ENCODE data around the gene TTC39B.

The TTC39B gene

DNA sequence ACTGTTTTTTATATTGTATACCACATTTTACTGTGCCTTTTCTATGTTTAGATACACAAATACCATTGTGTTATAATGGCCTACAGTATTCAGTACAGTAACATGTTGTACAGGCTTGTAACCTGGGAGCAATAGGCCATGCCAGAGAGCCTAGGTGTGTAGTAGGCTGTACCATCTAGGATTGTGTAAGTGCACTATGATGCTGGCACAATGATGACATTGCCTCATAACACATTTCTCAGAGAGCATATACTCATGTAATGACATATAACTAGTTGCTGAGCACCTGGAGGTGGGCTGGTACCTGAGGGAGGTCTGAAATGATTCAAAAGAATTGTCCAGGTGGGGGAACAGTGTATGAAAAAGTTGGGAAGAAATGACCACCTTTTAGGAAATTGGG is 13.9 kb downstream of the TTC39B start:
- H3K27me3 Mint-ChIP-seq, result no peaks in the 10 kb centered on the region
- H3K4me3 Mint-ChIP-seq, result no peak overlapping the region
- H3K27ac Mint-ChIP-seq, result no peak overlapping the region
- H3K36me3 Mint-ChIP-seq, result peaks cover 2% of the 10 kb centered on the region
- DNase-seq (ENCODE audit: low spot score in 2 of 2), result no peak
- no peaks in the 10 kb centered on the region for H3K9me3 Mint-ChIP-seq
- H3K4me1 Mint-ChIP-seq, result peaks cover 10% of the 10 kb centered on the region
- ATAC-seq (ENCODE audit: low read depth), result no peak

- Mint-ChIP-seq H3K4me3 (no peak overlapping the region), H3K9me3 (no peaks in the 10 kb centered on the region), H3K36me3 (peaks cover 2% of the 10 kb centered on the region), H3K4me1 (peaks cover 11% of the 10 kb centered on the region), H3K27me3 (no peaks in the 10 kb centered on the region), H3K27ac (no peak overlapping the region)
- ATAC-seq (ENCODE audit: low read depth) (no peak), DNase-seq (ENCODE audit: low spot score in 2 of 2) (no peak)
Measured at GRCh38 chr9:15289603-15290002, 17.4 kb downstream of the TTC39B start.

- peaks cover 2% of the 10 kb centered on the region for H3K27me3 Mint-ChIP-seq
- no peaks in the 10 kb centered on the region for H3K9me3 Mint-ChIP-seq
- no peak for DNase-seq (ENCODE audit: low spot score in 2 of 2)
- ATAC-seq (ENCODE audit: low read depth), result no peak
- H3K27ac Mint-ChIP-seq, result no peak overlapping the region
- peaks cover 2% of the 10 kb centered on the region for H3K36me3 Mint-ChIP-seq
- peaks cover 9% of the 10 kb centered on the region for H3K4me1 Mint-ChIP-seq
- H3K4me3 Mint-ChIP-seq, result no peak overlapping the region
Measured at GRCh38 chr9:15287309-15287708, 19.7 kb downstream of the TTC39B start.

- Mint-ChIP-seq H3K27me3 (peaks cover 2% of the 10 kb centered on the region), H3K27ac (no peak overlapping the region), H3K4me1 (peaks cover 9% of the 10 kb centered on the region), H3K36me3 (peaks cover 1% of the 10 kb centered on the region), H3K4me3 (no peak overlapping the region), H3K9me3 (no peaks in the 10 kb centered on the region)
- ATAC-seq (ENCODE audit: low read depth) (no peak), DNase-seq (ENCODE audit: low spot score in 2 of 2) (no peak)
Measured at GRCh38 chr9:15286161-15286821, 20.7 kb downstream of the TTC39B start.

- ATAC-seq (ENCODE audit: low read depth), result no peak
- H3K27ac Mint-ChIP-seq, result peak overlapping the region; percentile 0
- H3K4me3 Mint-ChIP-seq, result no peak overlapping the region
- H3K4me1 Mint-ChIP-seq, result peaks cover 9% of the 10 kb centered on the region
- peaks cover 2% of the 10 kb centered on the region for H3K27me3 Mint-ChIP-seq
- DNase-seq (ENCODE audit: low spot score in 2 of 2), result no peak
- no peaks in the 10 kb centered on the region for H3K9me3 Mint-ChIP-seq
- no peaks in the 10 kb centered on the region for H3K36me3 Mint-ChIP-seq
Measured at GRCh38 chr9:15282567-15283285, 24.3 kb downstream of the TTC39B start.

DNA sequence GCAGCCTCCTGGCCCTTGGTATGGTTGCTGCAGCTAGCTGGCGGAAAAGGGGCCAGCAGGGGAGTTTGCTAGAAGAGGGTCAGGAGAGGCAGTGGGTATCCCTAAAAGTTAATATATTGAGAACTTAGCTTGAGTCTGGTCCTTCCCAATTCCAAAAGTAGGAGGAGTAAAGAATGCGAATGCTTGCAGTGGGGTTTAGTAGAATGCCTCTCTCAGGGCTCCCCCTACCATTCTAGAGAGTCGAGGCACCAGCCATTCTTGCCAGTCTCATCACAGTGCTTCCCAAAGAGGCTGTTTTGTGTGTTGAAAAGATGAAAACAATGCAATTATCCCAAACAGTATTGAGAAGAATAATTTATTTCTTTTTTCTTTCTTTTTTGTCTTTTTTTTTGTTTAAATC is 26.4 kb downstream of the TTC39B start:
- no peak overlapping the region for H3K27ac Mint-ChIP-seq
- peaks cover 2% of the 10 kb centered on the region for H3K27me3 Mint-ChIP-seq
- no peaks in the 10 kb centered on the region for H3K36me3 Mint-ChIP-seq
- H3K4me1 Mint-ChIP-seq, result no peaks in the 10 kb centered on the region
- no peaks in the 10 kb centered on the region for H3K9me3 Mint-ChIP-seq
- no peak overlapping the region for H3K4me3 Mint-ChIP-seq
- DNase-seq (ENCODE audit: low spot score in 2 of 2) (no peak), ATAC-seq (ENCODE audit: low read depth) (no peak)

DNA sequence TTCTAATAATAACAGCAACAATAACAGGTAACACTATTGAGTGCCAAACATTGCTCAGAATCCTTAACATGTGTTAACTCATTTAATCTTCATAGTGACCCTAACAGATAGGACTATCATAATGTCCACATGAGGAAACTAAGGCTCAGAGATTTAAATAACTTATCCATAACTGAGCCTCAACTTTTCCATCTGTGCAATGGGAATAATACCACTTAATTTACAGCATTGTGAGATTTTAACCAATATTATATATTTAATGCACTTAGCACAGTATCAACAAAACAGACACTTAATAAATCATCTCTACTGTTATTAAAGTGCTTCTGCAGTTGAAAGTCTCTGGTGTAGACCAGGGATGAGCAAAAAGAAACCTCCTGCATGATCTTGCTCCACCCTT is 28.2 kb downstream of the TTC39B start:
- H3K4me3 Mint-ChIP-seq, result no peak overlapping the region
- no peaks in the 10 kb centered on the region for H3K36me3 Mint-ChIP-seq
- ATAC-seq (ENCODE audit: low read depth), result no peak
- no peaks in the 10 kb centered on the region for H3K4me1 Mint-ChIP-seq
- no peak for DNase-seq (ENCODE audit: low spot score in 2 of 2)
- no peaks in the 10 kb centered on the region for H3K9me3 Mint-ChIP-seq
- peaks cover 2% of the 10 kb centered on the region for H3K27me3 Mint-ChIP-seq
- H3K27ac Mint-ChIP-seq, result no peak overlapping the region

DNA sequence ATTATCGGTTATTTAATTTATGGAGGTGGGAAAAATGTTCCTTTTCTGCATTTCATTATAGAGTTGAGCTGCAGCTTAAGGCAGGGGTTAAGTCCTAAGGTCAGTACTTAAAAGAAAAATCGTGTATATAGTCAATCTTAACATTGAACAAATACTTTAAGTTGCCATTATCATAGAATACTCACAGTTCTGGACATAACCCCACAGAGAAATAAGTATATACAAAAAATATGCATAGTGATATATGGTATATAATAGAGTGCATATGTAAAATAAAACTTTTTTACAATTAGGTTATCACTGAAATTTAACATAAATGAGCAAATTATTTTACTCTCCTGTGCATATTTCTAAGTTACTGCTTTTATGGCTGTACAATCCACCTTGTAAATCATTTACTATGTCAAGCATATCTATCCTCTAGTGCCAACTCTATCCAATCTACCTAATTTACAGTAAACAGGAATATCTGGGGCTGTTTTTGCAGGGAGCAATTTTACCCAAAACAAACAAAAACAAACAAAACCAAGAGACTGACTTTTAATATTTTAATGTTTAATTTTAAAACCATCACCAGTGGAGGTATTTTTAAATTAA is 28.8 kb downstream of the TTC39B start:
- H3K9me3 Mint-ChIP-seq, result no peaks in the 10 kb centered on the region
- peaks cover 2% of the 10 kb centered on the region for H3K27me3 Mint-ChIP-seq
- no peaks in the 10 kb centered on the region for H3K36me3 Mint-ChIP-seq
- no peak overlapping the region for H3K27ac Mint-ChIP-seq
- no peak overlapping the region for H3K4me3 Mint-ChIP-seq
- DNase-seq (ENCODE audit: low spot score in 2 of 2) (no peak), ATAC-seq (ENCODE audit: low read depth) (no peak)
- H3K4me1 Mint-ChIP-seq, result no peaks in the 10 kb centered on the region

GRCh38 chr9:15277400-15278090 is 29.5 kb downstream of the TTC39B start:
- H3K27ac Mint-ChIP-seq, result no peak overlapping the region
- no peaks in the 10 kb centered on the region for H3K4me1 Mint-ChIP-seq
- DNase-seq (ENCODE audit: low spot score in 2 of 2) (peak in 1 of 2 donors; percentile 14), ATAC-seq (ENCODE audit: low read depth) (peak; percentile 56)
- no peaks in the 10 kb centered on the region for H3K9me3 Mint-ChIP-seq
- H3K4me3 Mint-ChIP-seq, result no peak overlapping the region
- H3K27me3 Mint-ChIP-seq, result no peaks in the 10 kb centered on the region
- no peaks in the 10 kb centered on the region for H3K36me3 Mint-ChIP-seq

GRCh38 chr9:15276328-15276938 is 30.6 kb downstream of the TTC39B start:
- no peaks in the 10 kb centered on the region for H3K4me1 Mint-ChIP-seq
- ATAC-seq (ENCODE audit: low read depth) (no peak), DNase-seq (ENCODE audit: low spot score in 2 of 2) (no peak)
- H3K36me3 Mint-ChIP-seq, result no peaks in the 10 kb centered on the region
- no peak overlapping the region for H3K27ac Mint-ChIP-seq
- no peak overlapping the region for H3K4me3 Mint-ChIP-seq
- no peaks in the 10 kb centered on the region for H3K27me3 Mint-ChIP-seq
- no peaks in the 10 kb centered on the region for H3K9me3 Mint-ChIP-seq

DNA sequence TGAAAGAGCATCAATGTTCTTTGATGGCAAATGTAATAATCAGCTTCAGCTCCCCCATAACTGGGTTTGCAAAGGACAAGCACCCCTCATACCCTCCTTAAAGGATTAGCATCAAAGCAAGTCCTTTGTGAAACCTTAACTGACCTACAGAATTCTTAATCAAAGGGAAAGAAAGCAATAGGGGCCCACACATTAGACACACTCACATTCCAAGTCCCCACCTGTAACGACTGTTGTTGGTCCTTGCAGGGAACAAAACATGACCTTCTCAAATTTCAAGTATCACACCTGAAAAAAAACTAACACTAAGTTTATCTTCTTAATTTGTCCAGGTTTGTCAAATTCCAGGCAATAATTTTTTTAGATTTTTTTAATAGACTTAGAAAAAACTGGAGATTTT is 32.6 kb downstream of the TTC39B start:
- H3K9me3 Mint-ChIP-seq, result no peaks in the 10 kb centered on the region
- H3K4me1 Mint-ChIP-seq, result no peaks in the 10 kb centered on the region
- no peak overlapping the region for H3K4me3 Mint-ChIP-seq
- H3K27me3 Mint-ChIP-seq, result no peaks in the 10 kb centered on the region
- H3K36me3 Mint-ChIP-seq, result no peaks in the 10 kb centered on the region
- no peak overlapping the region for H3K27ac Mint-ChIP-seq
- ATAC-seq (ENCODE audit: low read depth), result no peak
- no peak for DNase-seq (ENCODE audit: low spot score in 2 of 2)

- ATAC-seq (ENCODE audit: low read depth) (no peak), DNase-seq (ENCODE audit: low spot score in 2 of 2) (no peak)
- Mint-ChIP-seq H3K27me3 (no peaks in the 10 kb centered on the region), H3K36me3 (no peaks in the 10 kb centered on the region), H3K4me1 (peaks cover 5% of the 10 kb centered on the region), H3K9me3 (no peaks in the 10 kb centered on the region), H3K4me3 (no peak overlapping the region), H3K27ac (no peak overlapping the region)
Measured at GRCh38 chr9:15272377-15272928, 34.6 kb downstream of the TTC39B start.

DNA sequence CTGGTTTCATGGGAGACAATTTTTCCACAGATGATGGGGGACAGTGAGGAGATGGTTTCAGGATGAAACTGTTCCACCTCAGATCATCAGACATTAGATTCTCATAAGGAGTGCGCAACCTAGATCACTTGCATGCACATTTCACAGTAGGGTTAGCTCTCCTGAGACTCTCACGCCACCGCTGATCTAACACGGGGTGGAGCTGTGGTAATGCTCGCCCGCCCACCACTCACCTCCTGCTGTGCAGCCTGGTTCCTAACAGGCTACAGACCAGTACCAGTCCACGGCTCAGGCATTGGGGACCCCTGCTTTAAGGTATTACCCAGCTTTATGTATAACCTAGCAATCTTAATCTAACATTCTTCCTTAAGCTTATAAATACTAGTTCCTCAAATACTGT is 35.6 kb downstream of the TTC39B start:
- no peaks in the 10 kb centered on the region for H3K27me3 Mint-ChIP-seq
- H3K36me3 Mint-ChIP-seq, result no peaks in the 10 kb centered on the region
- DNase-seq (ENCODE audit: low spot score in 2 of 2) (no peak), ATAC-seq (ENCODE audit: low read depth) (no peak)
- no peaks in the 10 kb centered on the region for H3K9me3 Mint-ChIP-seq
- H3K27ac Mint-ChIP-seq, result no peak overlapping the region
- peaks cover 5% of the 10 kb centered on the region for H3K4me1 Mint-ChIP-seq
- no peak overlapping the region for H3K4me3 Mint-ChIP-seq

GRCh38 chr9:15268782-15269181 is 38.2 kb downstream of the TTC39B start:
- no peak overlapping the region for H3K27ac Mint-ChIP-seq
- peaks cover 5% of the 10 kb centered on the region for H3K4me1 Mint-ChIP-seq
- no peaks in the 10 kb centered on the region for H3K36me3 Mint-ChIP-seq
- no peaks in the 10 kb centered on the region for H3K9me3 Mint-ChIP-seq
- no peak overlapping the region for H3K4me3 Mint-ChIP-seq
- DNase-seq (ENCODE audit: low spot score in 2 of 2) (no peak), ATAC-seq (ENCODE audit: low read depth) (no peak)
- H3K27me3 Mint-ChIP-seq, result no peaks in the 10 kb centered on the region
